Measurements from ENCODE around the gene EMX2.

The EMX2 gene

GRCh38 chr10:117516681-117517080 lies 25.9 kb upstream of the EMX2 start (continued):
- TF ChIP-seq SP3 (tag by site-specific recombination; IDR thresholded peaks at IDR 0.05) (no peak), ZNF626 (tag by site-specific recombination; IDR thresholded peaks at IDR 0.05) (no peak), ZBTB17 (tag by site-specific recombination; IDR thresholded peaks at IDR 0.05) (no peak)

- CTCF ChIA-PET: no interaction called here
- H3K9me3 ChIP-seq (ENCODE audit: control insufficient read depth, insufficient read depth, low read depth, low read length): no peaks in the 10 kb centered on the region
These were observed 24.3 kb upstream of the EMX2 start for GRCh38 chr10:117518246-117518645.

GRCh38 chr10:117519286-117519685 lies 23.3 kb upstream of the EMX2 start:
- TF ChIP-seq ZNF362 (tag by site-specific recombination; IDR thresholded peaks at IDR 0.05): no peak
- no peak for TF ChIP-seq AEBP2 (tag by site-specific recombination; IDR thresholded peaks at IDR 0.05; ENCODE audit: borderline replicate concordance)
- no peak for TF ChIP-seq ZNF548 (tag by site-specific recombination; IDR thresholded peaks at IDR 0.05)
- TF ChIP-seq GLI4 (tag by site-specific recombination; IDR thresholded peaks at IDR 0.05): no peak
- no peak for TF ChIP-seq ZNF2 (tag by site-specific recombination; IDR thresholded peaks at IDR 0.05)
- no peak for TF ChIP-seq ZNF501 (tag by site-specific recombination; IDR thresholded peaks at IDR 0.05)
- Histone ChIP-seq H3K27ac (ENCODE audit: extremely low read depth, low read depth, low read length) (no peak overlapping the region), H3K9me3 (ENCODE audit: control insufficient read depth, insufficient read depth, low read depth, low read length) (no peaks in the 10 kb centered on the region), H3K4me3 (ENCODE audit: low read depth, low read length) (no peak overlapping the region), H3K4me1 (ENCODE audit: control insufficient read depth, insufficient read depth, low read length) (no peaks in the 10 kb centered on the region; the same call in 1 of the 2 replicates), H3K36me3 (ENCODE audit: control insufficient read depth in 2 of 2, insufficient read depth in 1 of 2, low read length in 2 of 2) (no peaks in the 10 kb centered on the region)
- ChIA-PET POLR2A (no interaction called here), CTCF (interaction anchor here (1.4 kb wide), 1 partner anchor 19 kb away, joined by 3 read pairs; no protein-coding TSS in a partner anchor)

More at GRCh38 chr10:117518246-117518645, 24.3 kb upstream of the EMX2 start:
- POLR2A ChIA-PET: no interaction called here
- Histone ChIP-seq H3K4me1 (ENCODE audit: control insufficient read depth, insufficient read depth, low read length) (no peaks in the 10 kb centered on the region; the same call in 1 of the 2 replicates), H3K36me3 (ENCODE audit: control insufficient read depth in 2 of 2, insufficient read depth in 1 of 2, low read length in 2 of 2) (no peaks in the 10 kb centered on the region), H3K4me3 (ENCODE audit: low read depth, low read length) (no peak overlapping the region), H3K27ac (ENCODE audit: extremely low read depth, low read depth, low read length) (no peak overlapping the region)
- TF ChIP-seq ZNF449 (tag by site-specific recombination; IDR thresholded peaks at IDR 0.05) (no peak), ZNF423 (tag by site-specific recombination; IDR thresholded peaks at IDR 0.05) (no peak), ZBTB10 (tag by site-specific recombination; IDR thresholded peaks at IDR 0.05) (no peak), ZNF776 (tag by site-specific recombination; IDR thresholded peaks at IDR 0.05; ENCODE audit: borderline replicate concordance) (no peak), ZNF223 (tag by site-specific recombination; IDR thresholded peaks at IDR 0.05) (no peak), ZFP41 (tag by site-specific recombination; IDR thresholded peaks at IDR 0.05; ENCODE audit: borderline replicate concordance) (no peak), ZNF654 (tag by site-specific recombination; IDR thresholded peaks at IDR 0.05; ENCODE audit: low read depth) (no peak), ZNF416 (tag by site-specific recombination; IDR thresholded peaks at IDR 0.05) (no peak), ZNF549 (tag by site-specific recombination; IDR thresholded peaks at IDR 0.05) (no peak), ZNF639 (tag by site-specific recombination; IDR thresholded peaks at IDR 0.05) (no peak), ZNF768 (tag by site-specific recombination; IDR thresholded peaks at IDR 0.05) (no peak)

Data from HEK293 (cell line).